Measurements from ENCODE around the gene ABCB6. TPM values are rescaled to one million over a fixed set of nuclear protein-coding genes. Genes with fewer than 3 reads are reported as not detected.

Gene ABCB6
- total and polyA plus RNA-seq, 10 of the 15 experiments (the other 5 are each of a cell fraction or from before 2014, with no cell fraction given), result 2.3 to 22.1 (median 13.8) TPM

- TF ChIP-seq EP300 (IDR thresholded peaks at IDR 0.05; ENCODE audit: borderline replicate concordance in 1 of 2, control insufficient read depth in 1 of 2, low read depth in 2 of 2, low read length in 2 of 2) (0 out of 4 replicates have a peak, but pooled peaks of 1 of the 2 experiments have one; percentile 23), LARP7 (IDR thresholded peaks at IDR 0.05) (peak; percentile 57), RB1 (IDR thresholded peaks at IDR 0.05; ENCODE audit: borderline replicate concordance) (0 out of 2 replicates have a peak, but pooled peaks have one; percentile 21), KDM1A (IDR thresholded peaks at IDR 0.05; ENCODE audit: borderline replicate concordance) (no peak)
Measured at GRCh38 chr2:219253753-219254589, 35.2 kb upstream of the ABCB6 start, which contains the start of gene TUBA4A (continued).

- in situ Hi-C loops (cut with MboI) (no loop called here), intact Hi-C loops (cut with micrococcal nuclease; ENCODE audit: unreplicated experiment) (loop anchor here (1.0 to 2.0 kb wide), 4 partner anchors 24 to 76 kb away; partner anchors contain the start of genes ANKZF1, ATG9A, CNPPD1 and DNAJB2)
- H3K4me2 ChIP-seq (ENCODE audit: control insufficient read depth, insufficient read depth), result peak within 1 kb of the TSS; percentile 92
- H2AFZ ChIP-seq (ENCODE audit: control insufficient read depth, low read depth, low read length), result peak within 1 kb of the TSS; percentile 92
- peak; percentile 34 for ATAC-seq
- H4K20me1 ChIP-seq (ENCODE audit: control insufficient read depth, insufficient read depth), result 0 out of 2 replicates have a peak, but pooled peaks cover 4% of the 10 kb centered on the region
- whole genome bisulfite sequencing (ENCODE audit: insufficient coverage, insufficient replicate concordance, low lambda C conversion rate, missing lambda C conversion rate), result 1% methylated on average over 49 of the region's 49 CpGs
- no peaks in the 10 kb centered on the region for H3K9me3 ChIP-seq (replicated peaks; ENCODE audit: control insufficient read depth, insufficient read depth, low read length)
- H3K36me3 ChIP-seq (ENCODE audit: control insufficient read depth in 2 of 2, insufficient read depth in 2 of 2, low read length in 1 of 2), result peaks cover 10 to 11% of the 10 kb centered on the region in 2 experiments
- DNase-seq (ENCODE audit: low read depth, low spot score), result no peak
- H3K4me1 ChIP-seq (ENCODE audit: control insufficient read depth, insufficient read depth, low read length), result peaks cover 27% of the 10 kb centered on the region
- no peaks in the 10 kb centered on the region for H3K27me3 ChIP-seq (replicated peaks in 1 of 2; ENCODE audit: control insufficient read depth in 2 of 2, insufficient read depth in 2 of 2, low read length in 1 of 2)
- FAIRE-seq, result peak; percentile 23
- H3K27ac ChIP-seq (ENCODE audit: control insufficient read depth, insufficient read depth), result peak within 1 kb of the TSS; percentile 77
- ChIA-PET CTCF (interaction anchor here (0.9 to 6.1 kb wide), 8 partner anchors 8 to 83 kb away, joined by 3 to 65 read pairs (median 5); partner anchors contain the start of genes ANKZF1, ATG9A, DNAJB2 and GLB1L), RAD21 (ENCODE audit: unreplicated experiment) (interaction anchor here (1.0 to 5.1 kb wide), 8 partner anchors 8 to 82 kb away, joined by 3 to 53 read pairs (median 5); partner anchors contain the start of genes ANKZF1, ATG9A, DNAJB2 and GLB1L), SMC1A (ENCODE audit: uncharacterized antibody, unreplicated experiment) (interaction anchor here (0.6 to 8.6 kb wide), 10 partner anchors 11 to 399 kb away, joined by 3 to 98 read pairs (median 7); partner anchors contain the start of genes ANKZF1, ATG9A, CNPPD1 and DNAJB2), POLR2A (interaction anchor here (0.5 to 9.0 kb wide), 29 partner anchors 8 to 1883 kb away, joined by 3 to 160 read pairs (median 4); partner anchors contain the start of genes ABCB6, ANKZF1, ATG9A and CNPPD1)
- TSS peak; percentile 63 for BruUV-seq (replicated peaks)
- peaks cover 44% of the 10 kb centered on the region for H3K79me2 ChIP-seq (ENCODE audit: control insufficient read depth, insufficient read depth, low read length)
- peak within 1 kb of the TSS; percentile 86 for H3K9ac ChIP-seq (ENCODE audit: control insufficient read depth, insufficient read depth, low read length)
- H3K4me3 ChIP-seq, result peak within 1 kb of the TSS; percentile 86
- no peak for TF ChIP-seq RAD21 (IDR thresholded peaks at IDR 0.05; ENCODE audit: insufficient read depth, low read depth, low read length)
- peak; percentile 71 for TF ChIP-seq RELB (IDR thresholded peaks at IDR 0.05; ENCODE audit: low read depth)
- TF ChIP-seq E2F4 (IDR thresholded peaks at IDR 0.05; ENCODE audit: low read depth, low read length), result no peak
- TF ChIP-seq NBN (IDR thresholded peaks at IDR 0.05), result peak; percentile 55
- no peak for TF ChIP-seq USF2 (IDR thresholded peaks at IDR 0.05; ENCODE audit: borderline replicate concordance, low read depth, low read length)
- TF ChIP-seq KAT2A (conservative IDR thresholded peaks at IDR 0.05; ENCODE audit: control insufficient read depth, low read depth, low read length), result no peak
- TF ChIP-seq IKZF2 (IDR thresholded peaks at IDR 0.05), result peak; percentile 75 to 83
- peak; percentile 90 for TF ChIP-seq EED (IDR thresholded peaks at IDR 0.05; ENCODE audit: low read depth)
- TF ChIP-seq SPI1 (IDR thresholded peaks at IDR 0.05; ENCODE audit: borderline replicate concordance, insufficient read depth, low read depth, low read length), result peak; percentile 91
- peak; percentile 35 for TF ChIP-seq MEF2B (IDR thresholded peaks at IDR 0.05; ENCODE audit: partially characterized antibody, poor library complexity, severe bottlenecking)
- TF ChIP-seq POLR2A (IDR thresholded peaks at IDR 0.05; ENCODE audit: low read depth, low read length), result peak; percentile 62; the same call in 1 of the 2 replicates
Measured at GRCh38 chr2:219252900-219253752, 34.4 kb upstream of the ABCB6 start, which contains the start of gene TUBA4B. TUBA4B (plus strand) TSS chr2:219253243; CDS start chr2:219253408, 165 bp downstream.

Measured in GM12878 (cell line).